Measurements from ENCODE around the gene KIF21B.

GRCh38 chr1:201039876-201040275, 16.4 kb upstream of the KIF21B start:
- TF ChIP-seq CTCF (IDR thresholded peaks at IDR 0.05): no peak
- no peak for TF ChIP-seq ZFX (IDR thresholded peaks at IDR 0.05; ENCODE audit: borderline replicate concordance)
